C4-2B (cell line): Measurements from ENCODE around the gene BLACAT1.

Experiments
- CTCF ChIP-seq: fragments of 450-650 bp; conservative IDR thresholded peaks from 2 replicates; pipeline ENCODE4 v1.5.1; 2017; ENCODE audit warnings: mild to moderate bottlenecking
- ZFX ChIP-seq: fragments of 450-650 bp; IDR thresholded peaks from 2 replicates; pipeline ENCODE4 v1.6.1; 2017

DNA sequence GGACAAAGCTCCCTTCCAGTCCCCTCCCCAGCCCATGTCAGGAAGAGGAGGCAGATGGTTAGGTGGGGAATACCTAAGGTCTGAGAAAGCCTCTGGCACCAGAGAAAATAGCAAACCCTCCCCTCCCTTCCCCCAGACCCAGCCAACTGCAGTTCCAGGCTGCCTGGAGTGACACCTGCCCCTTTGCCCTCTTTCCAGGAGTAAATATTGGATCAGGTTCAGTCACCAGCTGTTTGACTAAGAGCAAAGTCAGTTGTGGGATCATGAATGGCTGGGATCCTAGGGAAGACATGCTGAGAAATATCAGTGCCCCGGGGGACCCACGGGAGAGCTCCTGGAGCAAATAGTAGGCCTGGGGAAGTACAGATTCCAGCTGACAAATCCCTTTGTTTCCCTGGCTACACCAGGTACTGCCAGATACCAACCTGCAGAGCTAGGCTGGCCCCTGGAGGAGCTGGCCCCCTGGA, 36.4 kb upstream of the BLACAT1 start:
- no peak for TF ChIP-seq CTCF
- no peak for TF ChIP-seq ZFX
